Myocyte (in vitro differentiated cells): ENCODE measurements around the gene ZNF408. TPM values are rescaled to one million over a fixed set of nuclear protein-coding genes. Genes with fewer than 3 reads are reported as not detected.

Experiments used
- DNase-seq: peaks from one replicate; pipeline ENCODE4 v3.0.0-alpha.2; 2012; ENCODE audit warnings: low read depth
- total RNA-seq: library from RNA; depleted of rRNA; stranded (reverse); fragments of >200 nt; gene quantifications from 2 replicates; pipeline ENCODE4 v1.2.3, GENCODE V29; 2014

Gene ZNF408
- total RNA-seq, 1 donor from 2014 or later: 10.3 TPM

- no peak for DNase-seq
Observed at GRCh38 chr11:46675949-46676348, 24.9 kb upstream of the ZNF408 start.

- no peak for DNase-seq
Observed at GRCh38 chr11:46676436-46677158, 24.2 kb upstream of the ZNF408 start.

- DNase-seq: no peak
Observed at GRCh38 chr11:46677169-46677568, 23.7 kb upstream of the ZNF408 start.

GRCh38 chr11:46677991-46678740 lies 22.7 kb upstream of the ZNF408 start:
- no peak for DNase-seq

- no peak for DNase-seq
Observed at GRCh38 chr11:46678741-46679130, 22.1 kb upstream of the ZNF408 start.

- no peak for DNase-seq
Observed at GRCh38 chr11:46679241-46680163, 21.3 kb upstream of the ZNF408 start.

GRCh38 chr11:46680164-46680760 lies 20.6 kb upstream of the ZNF408 start:
- DNase-seq: no peak

- no peak for DNase-seq
Observed at GRCh38 chr11:46680815-46681214, 20.0 kb upstream of the ZNF408 start.

GRCh38 chr11:46681814-46682213 lies 19.0 kb upstream of the ZNF408 start:
- no peak for DNase-seq

- no peak for DNase-seq
Observed at GRCh38 chr11:46682773-46683752, 17.8 kb upstream of the ZNF408 start.

GRCh38 chr11:46684367-46684766 lies 16.5 kb upstream of the ZNF408 start:
- peak; percentile 56 for DNase-seq

GRCh38 chr11:46686886-46687795 lies 13.7 kb upstream of the ZNF408 start:
- no peak for DNase-seq

GRCh38 chr11:46690702-46691101 lies 10.1 kb upstream of the ZNF408 start:
- DNase-seq: no peak

- no peak for DNase-seq
Observed at GRCh38 chr11:46692450-46692849, 8.4 kb upstream of the ZNF408 start.

- DNase-seq: peak; percentile 68
Observed at GRCh38 chr11:46693597-46694012, 7.2 kb upstream of the ZNF408 start.

- no peak for DNase-seq
Observed at GRCh38 chr11:46694072-46694471, 6.8 kb upstream of the ZNF408 start.

- no peak for DNase-seq
Observed at GRCh38 chr11:46694607-46695006, 6.2 kb upstream of the ZNF408 start.

- DNase-seq: no peak
Observed at GRCh38 chr11:46695345-46696211, 5.3 kb upstream of the ZNF408 start.
